Bronchus fibroblast of lung (primary cell): ENCODE measurements around the gene ARL16. TPM values are rescaled to one million over a fixed set of nuclear protein-coding genes. Genes with fewer than 3 reads are reported as not detected.

Experiments used
- total RNA-seq: library from RNA; depleted of rRNA; stranded (reverse); fragments of >200 nt; gene quantifications from 2 replicates; pipeline ENCODE4 v1.2.3, GENCODE V29; 2015

ARL16 gene, protein sequence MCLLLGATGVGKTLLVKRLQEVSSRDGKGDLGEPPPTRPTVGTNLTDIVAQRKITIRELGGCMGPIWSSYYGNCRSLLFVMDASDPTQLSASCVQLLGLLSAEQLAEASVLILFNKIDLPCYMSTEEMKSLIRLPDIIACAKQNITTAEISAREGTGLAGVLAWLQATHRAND
- 47.9 and 48.9 TPM in 2 replicates for total RNA-seq

GRCh38 chr17:81683584-81684441 lies at the start of gene ARL16, which contains the start of gene HGS:
Gene ARL16, minus strand, starts transcription at chr17:81683797. Its CDS starts 44 bp downstream, at chr17:81683753.
Gene HGS, plus strand, starts transcription at chr17:81684011. Its CDS starts 56 bp downstream, at chr17:81684067.

DNA sequence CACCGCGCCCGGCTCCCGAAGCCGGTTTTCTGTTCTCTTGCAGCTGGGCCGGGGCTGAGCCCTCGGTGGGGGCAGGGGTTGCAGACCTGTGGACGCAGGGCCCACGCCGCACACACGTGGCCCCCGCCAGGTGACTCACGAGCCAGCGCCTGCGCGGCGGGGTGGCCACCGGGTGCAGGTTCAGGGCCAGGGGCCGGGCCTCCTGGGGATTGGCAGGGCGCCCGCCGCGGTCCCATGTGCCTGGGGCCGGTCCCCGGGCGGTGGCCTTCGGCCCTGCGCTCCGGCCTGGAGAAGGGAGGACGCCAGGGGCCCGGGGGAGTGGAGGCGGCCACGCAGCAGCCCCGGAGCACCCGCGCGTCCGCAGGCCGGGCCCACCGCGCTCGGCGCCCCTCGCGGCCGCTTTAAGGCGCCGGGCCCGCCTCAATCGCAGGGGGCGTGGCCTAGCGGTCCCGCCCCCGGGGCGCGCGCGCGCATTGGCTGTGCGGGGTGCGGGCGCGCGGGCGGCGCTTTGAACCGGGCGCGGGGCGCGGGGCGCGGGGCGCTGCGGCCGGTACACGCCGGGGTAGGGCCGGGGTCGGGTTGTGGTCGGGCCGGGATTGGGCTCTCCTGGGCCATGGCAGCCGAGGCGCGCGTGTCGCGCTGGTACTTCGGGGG lies 28.3 kb upstream of the ARL16 start, which contains the start of gene SLC25A10:
Gene SLC25A10 (plus strand): TSS at position 471 of the 654 bp plus-strand sequence. CDS start 143 bp downstream, at position 614.

DNA sequence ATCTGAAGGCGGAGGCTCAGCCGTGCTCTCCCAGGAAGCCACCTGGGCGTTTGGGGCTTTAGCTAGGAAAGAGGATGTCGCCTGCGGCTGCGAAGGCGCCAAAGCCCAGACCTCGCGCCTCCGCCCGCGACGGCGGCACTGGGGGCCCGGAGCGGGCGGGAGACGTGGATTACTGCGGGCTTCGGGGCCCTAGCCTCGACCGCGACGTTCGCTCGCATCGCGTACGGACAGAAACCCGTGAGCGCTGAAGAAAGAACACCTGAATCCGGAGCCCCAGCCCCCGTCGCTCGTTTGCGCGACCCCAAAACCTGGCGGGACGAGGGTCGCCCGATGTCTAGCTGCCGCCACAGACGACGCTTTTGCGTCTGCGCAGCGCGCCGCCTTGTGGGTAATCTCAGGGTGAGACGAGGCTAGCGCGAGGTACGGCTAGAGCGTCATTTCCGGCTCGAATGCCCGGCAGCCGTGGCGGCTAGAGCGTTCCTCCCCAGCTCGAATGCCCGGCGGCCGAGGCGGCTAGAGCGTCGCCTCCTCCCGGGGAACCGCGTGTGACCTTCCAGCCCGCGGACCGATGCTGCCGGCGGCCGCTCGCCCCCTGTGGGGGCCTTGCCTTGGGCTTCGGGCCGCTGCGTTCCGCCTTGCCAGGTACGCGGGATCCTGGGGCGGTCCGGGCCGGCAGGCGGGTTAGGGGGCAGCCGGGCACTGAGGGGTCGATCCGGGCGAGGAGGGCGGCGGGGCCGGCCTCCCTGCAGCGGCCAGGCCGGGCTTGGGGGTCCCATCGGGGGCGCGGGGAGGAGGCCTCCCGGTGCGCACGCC lies 19.5 kb upstream of the ARL16 start, which contains the start of gene MRPL12:
Gene MRPL12 (plus strand): TSS at position 434 of the 813 bp plus-strand sequence. CDS start 135 bp downstream, at position 569.

GRCh38 chr17:81666342-81667191 lies 17.0 kb downstream of the ARL16 start, which contains the start of the genes CCDC137 and OXLD1:
Gene CCDC137, plus strand, starts transcription at chr17:81666737. Its CDS starts 30 bp downstream, at chr17:81666767.
Gene OXLD1, minus strand, starts transcription at chr17:81666605. Its CDS starts 28 bp downstream, at chr17:81666577.

DNA sequence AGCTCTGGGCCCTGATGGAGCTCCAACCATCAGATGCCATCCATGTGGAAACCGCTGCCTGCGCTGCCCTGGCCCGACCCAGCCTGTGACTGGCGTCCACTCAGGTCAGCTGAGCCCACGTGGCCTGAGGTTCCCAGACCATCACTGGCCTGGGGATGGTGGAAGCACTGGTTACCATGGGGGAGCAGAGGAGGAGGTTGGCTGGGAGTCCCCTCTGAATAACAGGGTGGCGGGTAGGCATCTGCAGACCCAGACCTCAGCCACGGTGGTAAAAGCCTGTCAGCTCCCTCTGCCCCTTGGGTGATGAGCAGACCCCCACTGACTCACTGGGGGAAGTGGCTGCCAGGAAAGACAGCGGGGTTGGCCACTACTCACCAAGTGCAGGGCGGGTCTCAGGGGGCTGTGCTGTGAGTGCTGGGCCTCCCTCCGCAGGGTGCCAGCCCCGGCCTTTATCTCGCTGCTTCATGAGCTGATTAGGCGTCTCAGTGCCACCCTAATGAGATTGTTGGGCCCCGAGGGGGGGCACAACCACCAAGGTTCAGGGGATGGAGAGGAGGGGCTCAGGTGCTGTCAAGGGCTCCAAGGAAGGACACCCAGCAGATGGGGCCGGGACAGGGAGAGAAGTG lies 27.4 kb downstream of the ARL16 start, which contains the start of gene PDE6G:
Gene PDE6G (minus strand): TSS at position 425 of the 626 bp plus-strand sequence. CDS start 3,237 bp downstream, outside the sequence.

DNA sequence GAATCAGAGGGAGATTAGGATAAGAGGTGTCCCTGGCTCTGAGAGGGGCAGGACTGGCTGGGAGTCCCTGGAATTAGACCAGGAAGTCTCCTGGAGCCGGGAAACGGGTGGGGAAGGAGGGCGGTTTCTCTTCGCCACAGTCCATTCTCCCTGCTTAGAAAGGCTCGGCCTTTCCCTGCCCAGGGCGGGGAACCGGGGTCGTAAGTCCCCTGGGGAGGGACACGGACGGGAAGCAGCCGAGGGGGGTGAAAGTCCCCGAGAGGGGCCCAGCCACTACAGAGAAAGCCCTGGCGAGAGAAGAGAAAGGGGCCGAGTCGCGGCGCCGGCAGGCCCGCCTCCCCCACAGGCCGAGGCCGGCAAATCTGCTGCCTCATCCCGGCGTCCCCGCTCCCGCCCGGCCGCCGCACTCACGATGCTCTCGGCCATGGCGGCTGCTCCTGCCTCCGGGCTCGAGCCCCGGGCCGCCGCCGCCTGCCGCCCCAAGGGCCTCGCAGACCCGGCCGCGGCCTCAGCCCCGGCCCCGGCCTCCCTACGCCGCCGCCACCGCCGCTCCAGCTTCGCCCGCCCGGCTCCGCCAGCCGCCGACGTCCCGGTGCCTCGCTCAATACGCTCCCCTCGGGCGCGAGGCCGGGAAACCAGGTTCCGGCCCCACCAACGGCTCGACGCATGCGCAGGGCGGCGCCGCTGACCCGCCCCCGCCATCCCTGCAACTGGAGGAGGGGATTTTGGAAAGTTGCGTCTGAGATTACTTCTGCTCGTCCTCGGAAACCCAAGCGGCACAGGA lies 46.9 kb downstream of the ARL16 start, which contains the start of the genes NPLOC4 and TSPAN10:
Gene NPLOC4 (minus strand): TSS at position 608 of the 784 bp plus-strand sequence. CDS start 182 bp downstream, at position 426.
Gene TSPAN10 (plus strand): TSS at position 692 of the 784 bp plus-strand sequence. CDS start 5,217 bp downstream, outside the sequence.

Other genes with a start within 250 kb of the ARL16 start
- gene ACTG1, start 171.0 kb downstream of the ARL16 start, total RNA-seq, result 10,312 and 10,388 TPM in 2 replicates
- 0.15 TPM in 1 of 2 replicates, not detected in the other for gene FSCN2, start 155.4 kb downstream of the ARL16 start, total RNA-seq
- 26.6 and 30.3 TPM in 2 replicates for gene FAAP100, start 131.4 kb downstream of the ARL16 start, total RNA-seq
- gene NPLOC4, start 46.7 kb downstream of the ARL16 start, total RNA-seq, result 46.4 and 48.6 TPM in 2 replicates
- 0.34 and 0.59 TPM in 2 replicates for gene TSPAN10, start 46.6 kb downstream of the ARL16 start, total RNA-seq
- gene PDE6G, start 27.3 kb downstream of the ARL16 start, total RNA-seq, result 1.3 and 2.2 TPM in 2 replicates
- gene OXLD1, start 17.2 kb downstream of the ARL16 start, total RNA-seq, result 47.1 and 52.9 TPM in 2 replicates
- gene CCDC137, start 17.1 kb downstream of the ARL16 start, total RNA-seq, result 12.9 and 14.9 TPM in 2 replicates
- 101 and 102 TPM in 2 replicates for gene HGS, start 214 bp upstream of the ARL16 start, total RNA-seq
- 123 and 155 TPM in 2 replicates for gene MRPL12, start 19.6 kb upstream of the ARL16 start, total RNA-seq
- gene SLC25A10, start 28.5 kb upstream of the ARL16 start, total RNA-seq, result 32.7 and 38.0 TPM in 2 replicates
- gene GCGR, start 120.4 kb upstream of the ARL16 start, total RNA-seq, result not detected in 2 replicates
- 131 and 139 TPM in 2 replicates for gene MCRIP1, start 149.5 kb upstream of the ARL16 start, total RNA-seq
- gene PPP1R27, start 151.3 kb upstream of the ARL16 start, total RNA-seq, result not detected in 2 replicates
- 1,092 and 1,218 TPM in 2 replicates for gene P4HB, start 176.7 kb upstream of the ARL16 start, total RNA-seq
- 498 and 540 TPM in 2 replicates for gene ARHGDIA, start 187.5 kb upstream of the ARL16 start, total RNA-seq
- gene ALYREF, start 207.8 kb upstream of the ARL16 start, total RNA-seq, result 243 and 244 TPM in 2 replicates
- gene ANAPC11, start 207.9 kb upstream of the ARL16 start, total RNA-seq, result 306 and 308 TPM in 2 replicates
- 1.3 TPM in 2 replicates for gene NPB, start 218.4 kb upstream of the ARL16 start, total RNA-seq
- gene PCYT2, start 227.6 kb upstream of the ARL16 start, total RNA-seq, result 138 and 142 TPM in 2 replicates
- 14.0 and 15.0 TPM in 2 replicates for gene SIRT7, start 234.4 kb upstream of the ARL16 start, total RNA-seq
- 6.5 and 6.6 TPM in 2 replicates for gene MAFG, start 243.9 kb upstream of the ARL16 start, total RNA-seq